HG03521 (cell line): Measurements from ENCODE around the gene PCOLCE2.

Experiments used
- ATAC-seq: cut with Tn5 transposase; IDR thresholded peaks from one replicate; pipeline ENCODE4 v1.9.1; 2021; ENCODE audit warnings: mild to moderate bottlenecking, moderate library complexity; ENCODE audit not compliant: unreplicated experiment

The PCOLCE2 gene

GRCh38 chr3:142818651-142819050 lies 70.2 kb downstream of the PCOLCE2 start:
- ATAC-seq: no peak

GRCh38 chr3:142817897-142818296 lies 71.0 kb downstream of the PCOLCE2 start:
- ATAC-seq: no peak

- ATAC-seq: no peak
Observed at GRCh38 chr3:142817356-142817755, 71.5 kb downstream of the PCOLCE2 start.

- no peak for ATAC-seq
Observed at GRCh38 chr3:142815803-142816202, 73.1 kb downstream of the PCOLCE2 start.

GRCh38 chr3:142809259-142809658 lies 79.6 kb downstream of the PCOLCE2 start:
- no peak for ATAC-seq

- ATAC-seq: no peak
Observed at GRCh38 chr3:142808103-142808917, 80.6 kb downstream of the PCOLCE2 start.

GRCh38 chr3:142802891-142803290 lies 86.0 kb downstream of the PCOLCE2 start:
- ATAC-seq: no peak

DNA sequence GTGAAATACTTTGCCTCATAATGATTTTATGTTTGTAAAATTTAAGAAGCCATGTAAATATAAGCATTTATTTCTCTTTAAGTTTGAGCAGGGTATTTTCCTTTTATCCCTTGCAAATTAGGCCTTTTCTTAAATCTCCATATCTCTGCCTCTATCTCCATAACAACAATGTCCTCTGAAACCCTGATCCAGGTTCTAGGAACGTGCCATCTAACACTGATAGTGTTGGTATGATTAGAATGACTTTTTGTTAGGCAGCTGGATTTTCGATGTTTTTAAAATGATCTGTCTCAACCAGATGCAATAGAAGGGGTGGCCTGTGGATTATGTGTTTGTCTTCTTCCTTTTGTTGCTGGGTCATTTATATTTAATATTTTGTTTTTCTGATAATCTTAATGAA lies 87.1 kb downstream of the PCOLCE2 start:
- ATAC-seq: no peak

DNA sequence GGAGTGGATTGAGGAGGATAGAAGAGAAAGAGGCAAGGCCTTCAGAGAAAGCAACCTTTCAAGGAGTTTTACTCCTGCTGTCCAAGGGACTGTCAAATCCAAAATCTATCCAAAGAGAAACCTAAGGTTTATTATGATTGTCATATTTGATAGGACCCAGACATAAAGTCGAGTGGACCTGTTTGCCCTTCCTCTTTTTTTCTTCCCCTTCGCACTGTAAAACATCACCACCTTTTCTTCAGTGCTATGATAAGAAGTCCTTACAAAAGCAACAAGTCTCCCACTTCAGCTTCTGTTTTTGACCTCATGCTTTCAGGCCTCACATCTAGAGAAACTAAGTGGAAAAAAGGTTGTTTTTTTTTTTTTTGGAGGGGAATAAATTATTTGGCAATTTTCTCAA lies 92.1 kb downstream of the PCOLCE2 start:
- ATAC-seq: no peak

DNA sequence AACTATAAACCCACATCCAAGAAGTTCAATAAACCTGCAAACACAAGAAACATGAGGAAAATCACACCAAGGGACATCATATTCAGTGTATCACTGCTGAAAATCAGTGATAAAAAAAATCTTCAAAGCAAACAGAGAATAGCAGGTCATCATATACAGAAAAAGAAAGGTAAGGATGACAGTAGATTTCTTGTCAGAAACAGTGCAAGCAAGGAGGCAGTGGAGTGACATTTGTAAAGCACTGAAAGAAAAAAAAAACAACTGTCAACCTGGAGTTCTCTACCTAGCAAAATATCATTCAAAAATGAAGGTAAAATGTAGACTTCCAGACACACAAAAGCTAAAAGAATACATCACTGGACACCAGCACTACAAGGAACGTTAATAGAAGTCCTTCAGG lies 93.6 kb downstream of the PCOLCE2 start:
- no peak for ATAC-seq

DNA sequence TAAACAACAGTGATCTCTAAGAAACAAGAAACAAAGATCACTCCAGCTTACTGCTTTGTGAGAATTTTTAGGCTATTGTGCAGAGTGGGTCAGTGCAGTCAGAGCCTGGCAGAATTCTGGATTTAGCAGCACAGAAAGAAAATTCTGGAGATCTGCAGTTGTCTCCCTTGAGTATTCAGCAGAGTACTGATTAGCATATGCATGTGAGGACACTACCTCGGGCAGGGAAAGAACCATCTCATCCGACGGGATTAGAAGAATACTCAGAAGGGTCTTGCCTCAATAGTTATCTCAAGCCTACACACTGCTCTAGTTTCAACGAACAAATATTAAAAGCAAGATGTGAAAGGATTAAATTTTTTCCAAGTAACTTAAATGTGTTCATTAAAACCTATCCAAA lies 94.4 kb downstream of the PCOLCE2 start:
- no peak for ATAC-seq

GRCh38 chr3:142787719-142788118 lies 101.2 kb downstream of the PCOLCE2 start:
- no peak for ATAC-seq

DNA sequence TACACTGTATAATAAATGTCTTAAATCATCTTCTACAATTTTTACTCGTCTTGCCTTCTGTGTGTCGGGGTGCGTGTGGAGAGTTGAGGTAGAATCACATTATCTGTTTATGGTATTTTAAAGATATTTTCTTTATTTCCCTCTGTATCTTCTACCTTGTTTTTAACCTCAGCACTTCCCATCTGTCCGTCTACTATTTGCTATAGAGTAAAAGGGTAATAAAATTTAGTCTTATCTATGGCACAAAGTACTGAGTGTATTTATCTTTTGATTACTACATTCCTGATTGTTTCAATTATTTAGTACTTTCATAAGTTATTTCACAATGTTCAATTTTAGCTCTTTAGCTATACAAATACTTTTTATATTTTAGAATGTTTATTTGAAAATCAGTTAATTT lies 102.9 kb downstream of the PCOLCE2 start:
- no peak for ATAC-seq

- ATAC-seq: no peak
Observed at GRCh38 chr3:142784228-142784627, 104.7 kb downstream of the PCOLCE2 start.

- ATAC-seq: no peak
Observed at GRCh38 chr3:142782616-142783015, 106.3 kb downstream of the PCOLCE2 start.

DNA sequence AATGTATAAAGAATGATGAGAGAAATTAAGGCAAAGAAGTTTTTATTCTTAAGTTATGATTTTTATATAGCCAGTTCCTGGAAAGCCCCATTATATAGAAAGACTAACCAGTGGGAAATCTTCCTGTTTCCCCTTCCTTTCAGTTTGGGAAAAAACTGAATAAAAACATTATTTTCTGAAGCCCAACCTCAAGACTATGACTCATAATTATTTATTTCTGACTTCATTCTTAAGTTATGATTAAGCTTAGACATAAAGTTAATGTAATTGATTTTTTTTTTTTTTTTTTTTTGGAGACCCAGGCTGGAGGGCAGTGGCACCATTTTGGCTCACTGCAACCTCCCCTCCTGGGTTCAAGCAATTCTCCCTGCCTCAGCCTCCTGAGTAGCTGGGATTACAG lies 109.3 kb downstream of the PCOLCE2 start:
- ATAC-seq: no peak

DNA sequence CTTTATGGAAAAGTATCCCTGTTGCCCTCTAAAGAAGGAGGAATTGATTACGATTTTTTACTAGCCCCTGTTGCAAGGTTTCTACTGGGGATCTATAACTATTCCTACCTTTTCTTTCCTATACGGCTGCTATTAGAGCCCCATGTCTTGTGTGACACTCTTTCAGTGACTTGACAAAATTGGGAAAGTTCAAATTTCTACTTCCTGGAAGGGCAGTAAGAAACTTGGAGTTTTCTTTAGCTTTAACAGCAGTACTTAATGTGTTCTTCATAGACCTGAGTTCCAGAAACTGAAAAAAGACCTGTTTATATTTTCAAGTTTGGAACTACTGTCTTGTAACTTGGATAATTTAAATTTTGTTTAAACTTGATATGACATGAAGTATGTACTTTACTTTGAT lies 110.3 kb downstream of the PCOLCE2 start:
- no peak for ATAC-seq

GRCh38 chr3:142777927-142778326 lies 111.0 kb downstream of the PCOLCE2 start:
- ATAC-seq: no peak

- no peak for ATAC-seq
Observed at GRCh38 chr3:142768338-142768737, 120.5 kb downstream of the PCOLCE2 start.
